Endodermal cell (in vitro differentiated cells): ENCODE results near the gene SOCS7. TPM values are rescaled to one million over a fixed set of nuclear protein-coding genes. Genes with fewer than 3 reads are reported as not detected.

Experiments used
- DNase-seq: peaks from one replicate; pipeline ENCODE4 v3.0.0-alpha.2; 2017
- H3K27ac ChIP-seq: 2 replicates; pipeline ENCODE4 v1.5.1; 2013; ENCODE audit warnings: mild to moderate bottlenecking, low read depth, low read length, moderate library complexity
- H3K27me3 ChIP-seq: 2 replicates; pipeline ENCODE4 v1.6.1; 2013; ENCODE audit warnings: mild to moderate bottlenecking, low read length, moderate library complexity; ENCODE audit not compliant: insufficient read depth, control insufficient read depth, poor library complexity, severe bottlenecking
- H3K36me3 ChIP-seq: 2 replicates; pipeline ENCODE4 v1.7.0; 2013; ENCODE audit warnings: mild to moderate bottlenecking, low read length, moderate library complexity; ENCODE audit not compliant: control insufficient read depth, insufficient read depth
- H3K4me1 ChIP-seq: one replicate; pipeline ENCODE4 v1.7.0; 2013; ENCODE audit warnings: low read length; ENCODE audit not compliant: control insufficient read depth, insufficient read depth
- H3K4me3 ChIP-seq: 2 replicates; pipeline ENCODE4 v1.5.1; 2013; ENCODE audit warnings: mild to moderate bottlenecking, low read length, moderate library complexity
- H3K9ac ChIP-seq: 2 replicates; pipeline ENCODE4 v1.6.1; 2013; ENCODE audit warnings: mild to moderate bottlenecking, low read length, moderate library complexity; ENCODE audit not compliant: poor library complexity, severe bottlenecking; ENCODE audit errors: extremely low read depth
- H3K9me3 ChIP-seq: 2 replicates; pipeline ENCODE4 v1.6.1; 2013; ENCODE audit warnings: mild to moderate bottlenecking, low read length, moderate library complexity; ENCODE audit not compliant: control insufficient read depth
- H3K27ac Mint-ChIP-seq: 2 replicates; pipeline ENCODE4 v1.8.0; 2020; ENCODE audit warnings: mixed read lengths
- H3K27me3 Mint-ChIP-seq: 2 replicates; pipeline ENCODE4 v1.8.0; 2021; ENCODE audit warnings: mild to moderate bottlenecking, mixed read lengths; ENCODE audit not compliant: insufficient read depth
- H3K36me3 Mint-ChIP-seq: 2 replicates; pipeline ENCODE4 v1.8.0; 2020; ENCODE audit warnings: low read depth, mixed read lengths
- H3K4me1 Mint-ChIP-seq: 2 replicates; pipeline ENCODE4 v1.8.0; 2020; ENCODE audit warnings: mixed read lengths
- H3K4me3 Mint-ChIP-seq: 2 replicates; pipeline ENCODE4 v1.8.0; 2020; ENCODE audit warnings: mild to moderate bottlenecking, moderate library complexity, mixed read lengths
- H3K9me3 Mint-ChIP-seq: 2 replicates; pipeline ENCODE4 v1.8.0; 2020; ENCODE audit warnings: mild to moderate bottlenecking, mixed read lengths
- WGBS, 2 experiments: methylation state at CpG; one replicate each; pipeline versions ENCODE4 v1.1.5 to v1.1.7; 2013; ENCODE audit warnings: missing lambda C conversion rate in 2 of 2, mixed read lengths in 1 of 2; ENCODE audit not compliant: insufficient coverage in 1 of 2, insufficient read length in 1 of 2; 5-methylcytosine and 5-hydroxymethylcytosine counted together
- total RNA-seq, 2 donors: library from RNA; stranded (reverse); fragmentation: NEBNext Ultra II Directional in 1 of 2; extraction: Animal tissue kit (Norgen Biotek cat#: 25700) in 1 of 2; gene quantifications; 2 replicates in 1 of 2; 3 replicates in 1 of 2; pipeline ENCODE4 v1.2.1, GENCODE V29; 2021
- TF ChIP-seq, protein P1 (sequence below): fragments of 200-600 bp; sonication (generic); conservative IDR thresholded peaks from 2 replicates; pipeline ENCODE4 v1.5.0; 2021; ENCODE audit warnings: antibody characterized with exemption, mild to moderate bottlenecking

Gene SOCS7
- total RNA-seq, 2 donors from 2014 or later = 24.4 to 28.1 TPM

DNA sequence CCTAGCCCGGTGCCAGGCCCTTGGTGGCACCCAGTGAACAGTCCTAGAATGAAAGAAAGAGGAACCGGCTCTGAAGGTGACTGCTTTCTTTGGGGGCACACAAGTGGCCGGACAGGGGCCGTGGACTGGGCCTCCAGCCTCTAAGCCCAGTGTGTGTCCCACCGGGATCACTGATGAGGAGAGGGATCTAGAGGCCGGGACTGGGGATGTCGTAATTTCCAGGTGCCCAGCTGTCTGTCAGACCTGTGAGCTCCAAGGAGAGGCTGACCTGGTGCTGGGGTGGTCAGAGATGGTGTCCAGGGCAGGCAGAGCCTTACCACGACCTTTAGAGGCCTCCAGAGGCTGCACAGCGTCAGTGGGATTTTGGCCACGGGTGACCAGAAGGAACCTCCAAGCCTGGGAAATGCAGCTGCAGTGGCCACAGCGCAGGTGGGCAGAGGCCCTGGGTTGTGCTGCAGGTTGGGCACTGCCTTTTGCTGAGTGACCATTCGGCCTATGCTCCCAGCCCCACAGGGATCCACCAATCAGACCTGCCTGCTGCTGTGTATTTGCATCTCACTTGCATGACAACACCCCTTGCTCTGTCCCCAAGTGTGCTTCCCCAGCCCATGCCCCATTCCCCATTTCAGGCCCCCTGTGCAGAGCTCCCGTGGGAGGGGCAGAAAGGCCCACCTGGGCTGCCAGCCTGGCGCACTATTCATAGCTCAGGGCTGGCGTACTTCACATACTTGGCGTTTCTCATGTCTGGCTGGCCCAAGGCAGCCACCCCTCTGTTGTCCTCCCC, 89.2 kb downstream of the SOCS7 start:
- no peak overlapping the region for H3K4me3 Mint-ChIP-seq
- Histone ChIP-seq H3K9ac (no peak overlapping the region), H3K9me3 (no peaks in the 10 kb centered on the region), H3K27ac (no peak overlapping the region), H3K4me3 (no peak overlapping the region), H3K4me1 (no peaks in the 10 kb centered on the region), H3K36me3 (no peaks in the 10 kb centered on the region), H3K27me3 (no peaks in the 10 kb centered on the region)
- no peaks in the 10 kb centered on the region for H3K36me3 Mint-ChIP-seq
- no peaks in the 10 kb centered on the region for H3K9me3 Mint-ChIP-seq
- 73 to 74% methylated on average over 10 to 16 of the region's 16 CpGs for WGBS, 2 experiments
- TF ChIP-seq, protein P1, sequence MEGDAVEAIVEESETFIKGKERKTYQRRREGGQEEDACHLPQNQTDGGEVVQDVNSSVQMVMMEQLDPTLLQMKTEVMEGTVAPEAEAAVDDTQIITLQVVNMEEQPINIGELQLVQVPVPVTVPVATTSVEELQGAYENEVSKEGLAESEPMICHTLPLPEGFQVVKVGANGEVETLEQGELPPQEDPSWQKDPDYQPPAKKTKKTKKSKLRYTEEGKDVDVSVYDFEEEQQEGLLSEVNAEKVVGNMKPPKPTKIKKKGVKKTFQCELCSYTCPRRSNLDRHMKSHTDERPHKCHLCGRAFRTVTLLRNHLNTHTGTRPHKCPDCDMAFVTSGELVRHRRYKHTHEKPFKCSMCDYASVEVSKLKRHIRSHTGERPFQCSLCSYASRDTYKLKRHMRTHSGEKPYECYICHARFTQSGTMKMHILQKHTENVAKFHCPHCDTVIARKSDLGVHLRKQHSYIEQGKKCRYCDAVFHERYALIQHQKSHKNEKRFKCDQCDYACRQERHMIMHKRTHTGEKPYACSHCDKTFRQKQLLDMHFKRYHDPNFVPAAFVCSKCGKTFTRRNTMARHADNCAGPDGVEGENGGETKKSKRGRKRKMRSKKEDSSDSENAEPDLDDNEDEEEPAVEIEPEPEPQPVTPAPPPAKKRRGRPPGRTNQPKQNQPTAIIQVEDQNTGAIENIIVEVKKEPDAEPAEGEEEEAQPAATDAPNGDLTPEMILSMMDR = no peak
- H3K27ac Mint-ChIP-seq = no peak overlapping the region
- H3K27me3 Mint-ChIP-seq = peaks cover 6% of the 10 kb centered on the region
- DNase-seq = peak; percentile 96
- H3K4me1 Mint-ChIP-seq = no peaks in the 10 kb centered on the region

DNA sequence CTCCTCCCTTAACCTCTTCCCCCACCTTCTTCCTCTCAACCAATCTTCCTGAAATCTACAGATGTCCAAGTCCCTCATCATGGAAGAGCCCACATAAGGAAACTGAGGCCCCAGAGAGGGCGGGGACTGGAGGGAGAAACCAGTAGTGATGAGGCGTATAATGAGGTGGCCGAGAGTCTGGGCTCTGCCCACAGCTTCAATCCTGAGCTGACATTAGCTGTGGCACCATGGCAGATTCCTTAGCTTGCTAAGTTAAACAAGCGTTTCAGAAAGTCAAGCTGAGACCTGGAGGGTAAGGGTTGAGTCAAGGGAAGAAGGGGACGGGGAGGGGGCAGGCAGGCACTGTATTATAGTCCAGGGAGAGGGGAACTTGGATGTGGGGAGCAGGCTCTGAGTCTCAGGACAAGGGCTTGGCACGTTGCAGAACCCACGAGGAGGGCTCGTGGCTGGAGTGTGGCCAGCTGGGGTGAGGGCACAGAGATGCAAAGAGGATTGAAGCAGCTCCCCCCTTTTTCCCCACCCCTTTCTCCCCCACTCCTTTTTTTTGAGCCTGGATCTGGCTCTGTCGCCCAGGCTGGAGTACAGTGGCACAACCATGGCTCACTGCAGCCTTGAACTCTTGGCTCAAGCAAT, 89.9 kb downstream of the SOCS7 start:
- Mint-ChIP-seq H3K9me3 (no peaks in the 10 kb centered on the region), H3K27ac (no peak overlapping the region), H3K27me3 (peaks cover 6% of the 10 kb centered on the region), H3K36me3 (no peaks in the 10 kb centered on the region), H3K4me3 (no peak overlapping the region), H3K4me1 (no peaks in the 10 kb centered on the region)
- 82 to 86% methylated on average over 7 to 9 of the region's 9 CpGs for WGBS, 2 experiments
- TF ChIP-seq, protein P1 = no peak
- H3K4me1 ChIP-seq = no peaks in the 10 kb centered on the region
- H3K27me3 ChIP-seq = no peaks in the 10 kb centered on the region
- no peak overlapping the region for H3K27ac ChIP-seq
- DNase-seq = peak; percentile 68
- H3K9ac ChIP-seq = no peak overlapping the region
- no peaks in the 10 kb centered on the region for H3K36me3 ChIP-seq
- no peak overlapping the region for H3K4me3 ChIP-seq
- H3K9me3 ChIP-seq = no peaks in the 10 kb centered on the region

DNA sequence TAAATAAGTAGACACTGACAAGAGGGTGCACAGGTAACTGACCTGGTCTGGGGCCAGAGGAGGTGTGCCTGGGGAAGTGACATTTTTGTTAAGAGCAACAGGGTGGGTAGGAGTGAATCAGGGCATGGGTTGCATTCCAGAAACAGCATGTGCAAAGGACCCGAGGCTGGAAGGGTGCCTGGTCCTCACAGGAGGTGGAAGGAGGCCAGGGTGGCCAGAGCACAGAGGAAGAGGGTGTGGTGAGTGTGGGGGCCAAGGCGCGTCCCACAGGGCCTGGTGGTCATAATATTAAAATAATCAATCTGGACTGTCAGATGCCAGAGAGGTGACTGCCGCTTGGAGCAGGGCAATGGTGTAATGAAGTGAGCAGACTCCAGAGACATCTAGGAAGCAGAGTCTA, 90.9 kb downstream of the SOCS7 start:
- Histone ChIP-seq H3K36me3 (no peaks in the 10 kb centered on the region), H3K4me3 (no peak overlapping the region), H3K9me3 (no peaks in the 10 kb centered on the region), H3K9ac (no peak overlapping the region), H3K4me1 (no peaks in the 10 kb centered on the region), H3K27me3 (no peaks in the 10 kb centered on the region), H3K27ac (no peak overlapping the region)
- TF ChIP-seq, protein P1 = no peak
- 85 to 97% methylated on average over 3 to 4 of the region's 4 CpGs for WGBS, 2 experiments
- peaks cover 6% of the 10 kb centered on the region for H3K27me3 Mint-ChIP-seq
- H3K36me3 Mint-ChIP-seq = no peaks in the 10 kb centered on the region
- DNase-seq = no peak
- no peak overlapping the region for H3K4me3 Mint-ChIP-seq
- H3K9me3 Mint-ChIP-seq = no peaks in the 10 kb centered on the region
- H3K27ac Mint-ChIP-seq = no peak overlapping the region
- no peaks in the 10 kb centered on the region for H3K4me1 Mint-ChIP-seq
